Activated CD4-positive, alpha-beta T cell treated with anti-CD3 and anti-CD28 coated beads, Interleukin-2, Interleukin-4, amounts not matched to agents 100 ng/mL and 50 ng/mL, durations not matched to agents 16 hours and 8 hours (primary cell): ENCODE measurements around the gene IQCN.
A peak's percentile ranks its signal among the peaks of the same experiment; 100 is the strongest.

Experiments used
- DNase-seq: peaks from one replicate; pipeline ENCODE4 v3.0.0-alpha.2; 2020; ENCODE audit warnings: low spot score

IQCN gene

GRCh38 chr19:18266771-18267686, 7.2 kb downstream of the IQCN start:
- DNase-seq: no peak

DNA sequence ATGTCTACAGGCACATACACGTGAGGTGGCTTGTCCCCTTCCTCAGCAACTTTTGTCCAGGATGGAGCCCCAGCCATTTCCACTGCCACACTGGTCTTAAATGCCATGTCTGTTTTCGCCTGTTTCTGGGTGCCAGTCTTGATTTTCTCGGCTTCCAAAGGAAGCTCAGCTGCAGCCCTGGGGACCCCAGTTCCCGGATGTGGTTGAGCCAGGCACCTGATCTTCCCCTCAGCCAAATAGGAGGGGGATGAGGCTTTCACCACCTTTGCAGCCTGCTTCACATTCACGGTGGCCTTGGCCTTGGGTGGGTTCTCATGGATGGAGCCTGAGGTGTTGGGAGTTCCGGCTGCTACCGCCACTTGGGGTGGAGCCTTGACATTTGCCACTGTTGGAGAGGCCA, 8.7 kb downstream of the IQCN start:
- DNase-seq: no peak

DNA sequence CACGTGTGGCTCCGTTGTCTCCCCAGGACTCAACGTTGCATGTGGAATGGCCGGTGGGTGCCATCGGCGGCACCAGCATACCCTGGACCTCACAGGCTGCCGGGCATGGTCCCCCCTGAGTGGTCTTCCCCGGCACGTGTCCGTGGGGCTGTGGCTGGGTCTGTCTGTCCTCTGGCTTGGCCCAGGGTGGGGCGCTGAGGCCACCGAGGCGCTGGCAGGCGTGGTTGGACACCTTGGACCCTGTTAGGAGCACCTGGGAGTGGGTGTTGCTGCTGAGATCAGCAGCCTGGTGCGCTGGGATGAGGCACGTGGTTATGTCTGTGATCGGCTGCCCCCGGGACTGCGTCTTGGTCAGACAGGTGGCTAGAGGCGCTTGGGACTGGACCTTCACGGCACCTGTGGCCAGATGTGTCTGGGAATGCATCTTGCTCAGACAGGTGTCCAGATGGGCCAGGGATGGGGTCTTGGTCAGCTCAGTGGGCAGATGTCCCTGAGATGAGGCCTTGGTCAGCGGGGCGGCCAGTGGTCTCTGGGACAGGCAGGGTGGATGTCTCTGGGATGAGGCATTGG, 9.2 kb downstream of the IQCN start:
- no peak for DNase-seq

DNA sequence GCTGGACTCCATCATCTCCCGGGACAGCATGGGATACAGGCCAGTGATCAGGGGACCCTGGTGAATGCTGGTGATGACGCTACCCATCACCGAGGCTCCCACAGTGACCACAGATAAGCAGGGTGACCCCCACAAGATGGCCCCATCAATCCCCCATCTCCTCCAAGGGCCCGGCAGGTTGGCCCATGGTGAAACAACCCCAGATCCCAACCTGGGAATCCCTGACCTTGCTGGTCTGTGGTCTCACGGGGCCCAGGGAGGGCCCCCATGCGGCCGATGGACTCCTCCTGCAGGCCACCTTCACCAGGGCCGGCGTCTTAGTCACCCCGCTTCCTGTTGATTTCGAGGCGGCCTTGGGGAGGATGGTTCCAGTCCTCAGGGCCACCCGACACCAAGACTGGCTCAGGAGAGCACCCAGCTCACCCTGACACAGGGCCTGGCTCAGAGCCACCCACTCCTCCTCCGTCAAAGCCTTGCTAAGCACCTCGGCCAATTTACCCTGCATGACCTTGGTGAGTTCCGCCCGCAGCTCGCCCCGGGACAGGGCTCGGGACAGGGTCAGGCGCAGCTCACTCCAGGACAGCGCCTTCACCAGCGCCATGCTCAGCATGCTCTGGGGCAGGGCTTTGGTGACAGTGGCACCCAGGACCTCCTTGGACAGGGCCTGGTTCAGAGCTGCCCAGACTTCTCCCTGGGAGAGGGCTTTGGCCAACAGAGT, 10.0 kb downstream of the IQCN start:
- DNase-seq: no peak

DNA sequence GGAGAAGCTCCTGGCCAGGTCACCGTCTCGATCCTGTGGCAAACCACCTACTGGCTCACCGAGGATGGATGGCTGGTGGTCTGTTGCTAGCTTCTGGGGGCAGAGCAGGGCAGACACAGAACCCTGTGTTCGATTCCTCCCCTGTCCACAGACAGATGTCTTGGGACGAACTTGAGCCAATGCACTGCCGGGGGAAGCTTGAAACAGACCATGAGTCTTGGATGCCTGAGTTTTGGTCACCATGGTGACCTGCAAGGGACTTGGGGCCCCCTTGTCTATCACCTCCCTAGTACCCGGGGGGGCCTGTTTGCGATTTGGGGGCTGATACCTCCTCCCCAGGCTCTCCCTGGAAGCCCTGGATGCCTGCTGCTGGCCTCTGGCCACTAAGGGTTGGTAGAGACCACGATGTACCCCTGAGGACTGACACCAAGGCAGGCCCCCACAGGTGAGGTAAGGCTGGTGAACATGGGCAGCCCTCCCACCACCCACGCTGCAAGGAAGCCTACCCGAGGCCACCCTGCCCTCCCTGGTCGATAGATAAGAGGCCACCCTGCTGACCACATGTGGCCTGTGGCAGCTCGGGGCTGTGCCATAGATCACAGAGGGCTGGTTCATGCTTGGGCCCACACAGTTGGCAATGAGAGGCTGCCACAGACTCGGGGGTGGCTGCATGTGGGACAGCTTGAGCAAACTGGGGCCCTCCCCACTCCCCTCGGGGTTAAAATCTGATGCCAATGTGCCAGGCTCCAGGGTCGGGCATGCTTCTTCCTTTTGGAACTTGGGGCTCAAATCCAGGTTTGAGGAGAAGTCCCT, 10.7 kb downstream of the IQCN start:
- no peak for DNase-seq

DNA sequence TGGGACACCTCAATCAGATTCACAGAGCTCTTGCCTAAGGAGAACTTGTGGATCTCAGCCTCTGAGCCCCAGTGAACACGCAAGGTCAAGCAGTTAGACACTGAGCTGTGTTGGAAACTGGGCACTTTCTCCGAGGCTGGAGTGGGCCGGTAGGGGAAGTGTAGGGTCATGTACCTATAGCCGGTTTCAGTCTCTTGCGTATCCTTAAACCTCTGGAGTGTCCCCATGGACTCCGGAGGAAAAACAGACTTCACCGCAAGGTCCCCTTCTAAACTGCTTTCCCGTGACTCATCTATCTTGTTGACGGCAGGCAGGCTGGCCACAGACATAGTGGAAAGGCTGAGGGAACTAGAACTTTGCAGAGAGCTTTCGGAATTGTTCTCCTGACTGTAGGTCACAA, 11.3 kb downstream of the IQCN start:
- no peak for DNase-seq

GRCh38 chr19:18262144-18262543, 12.1 kb downstream of the IQCN start:
- DNase-seq: no peak

DNA sequence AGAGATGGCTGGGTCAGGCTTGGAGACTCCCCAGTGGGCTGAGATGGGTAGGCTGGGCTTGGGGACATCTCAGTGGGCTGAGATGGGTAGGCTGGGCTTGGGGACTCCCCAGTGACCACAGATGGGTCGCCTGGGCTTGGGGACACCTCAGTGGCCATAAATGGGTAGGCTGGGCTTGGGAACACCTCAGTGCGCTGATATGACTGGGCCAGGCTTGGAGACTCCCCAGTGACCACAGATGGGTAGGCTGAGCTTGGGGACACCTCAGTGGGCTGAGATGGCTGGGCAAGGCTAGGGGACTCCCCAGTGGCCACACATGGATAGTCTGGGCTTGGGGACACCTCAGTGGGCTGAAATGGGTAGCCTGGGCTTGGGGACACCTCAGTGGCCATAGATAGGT, 12.8 kb downstream of the IQCN start:
- no peak for DNase-seq

GRCh38 chr19:18259893-18260292, 14.4 kb downstream of the IQCN start:
- DNase-seq: no peak

DNA sequence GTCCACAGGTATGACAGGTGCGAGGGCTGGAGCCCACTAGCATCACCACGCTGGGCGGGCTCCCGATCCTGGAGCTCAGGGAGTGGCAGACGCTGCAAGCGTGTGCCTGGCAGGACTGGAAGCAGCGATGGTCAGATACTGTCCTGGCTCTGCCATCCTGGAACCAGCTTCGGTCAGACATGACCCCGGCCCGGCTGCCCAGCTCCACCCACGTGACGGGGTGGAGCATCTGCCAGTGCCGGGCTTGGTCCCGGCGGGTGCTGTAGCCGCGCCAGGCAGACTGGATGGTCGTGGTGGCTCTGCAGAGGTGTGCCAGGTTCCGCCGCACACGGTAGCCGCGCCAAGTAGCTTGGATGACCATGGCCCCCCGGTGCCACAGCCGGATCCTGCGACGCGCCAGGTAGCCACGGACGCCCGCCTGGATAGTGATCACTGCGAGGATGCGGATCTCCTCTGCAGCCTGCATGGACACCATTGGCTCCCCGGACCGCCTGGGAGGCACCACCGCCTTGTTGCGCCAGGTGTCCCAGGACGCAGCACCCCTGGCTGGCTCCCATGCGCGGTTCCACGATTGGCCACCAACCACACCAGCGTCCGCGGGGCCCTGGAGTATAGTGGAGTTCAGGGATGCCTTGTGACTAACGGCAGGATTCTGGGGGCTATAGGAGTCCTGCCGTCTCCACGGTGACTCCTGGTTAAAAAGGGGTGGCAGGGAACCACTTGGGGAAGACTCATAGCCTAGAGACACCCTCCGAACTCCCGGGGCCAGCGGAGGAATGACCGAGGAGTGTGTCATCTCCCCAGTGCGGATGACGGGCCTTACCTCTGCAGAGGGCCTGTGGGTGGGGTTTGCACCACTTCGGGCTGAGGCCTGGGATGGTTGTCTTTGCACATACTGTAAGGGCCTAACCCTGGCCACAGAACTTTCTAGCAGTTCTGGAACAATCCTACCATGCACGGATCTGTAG, 16.5 kb downstream of the IQCN start:
- no peak for DNase-seq

- no peak for DNase-seq
These were observed 19.4 kb downstream of the IQCN start for GRCh38 chr19:18254546-18255503.

DNA sequence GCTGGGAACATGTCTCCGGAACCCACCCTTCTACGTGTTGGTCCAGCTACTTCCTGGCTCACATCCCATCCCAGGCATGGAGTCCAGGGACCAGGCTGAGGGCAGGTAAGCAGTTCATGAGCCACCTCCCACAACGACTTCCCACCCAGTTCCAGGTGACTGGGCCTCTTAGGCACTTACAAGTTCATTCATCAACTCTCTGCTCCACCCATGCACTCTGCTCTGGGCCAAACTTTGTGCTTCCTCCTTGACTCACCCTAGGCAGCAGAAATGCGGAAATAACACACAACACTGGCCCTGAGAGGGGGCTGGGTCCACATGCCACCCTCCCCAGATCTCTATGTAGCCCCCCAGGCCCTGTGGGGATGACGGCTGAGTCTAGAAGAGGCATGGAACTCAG, 20.5 kb downstream of the IQCN start:
- no peak for DNase-seq

DNA sequence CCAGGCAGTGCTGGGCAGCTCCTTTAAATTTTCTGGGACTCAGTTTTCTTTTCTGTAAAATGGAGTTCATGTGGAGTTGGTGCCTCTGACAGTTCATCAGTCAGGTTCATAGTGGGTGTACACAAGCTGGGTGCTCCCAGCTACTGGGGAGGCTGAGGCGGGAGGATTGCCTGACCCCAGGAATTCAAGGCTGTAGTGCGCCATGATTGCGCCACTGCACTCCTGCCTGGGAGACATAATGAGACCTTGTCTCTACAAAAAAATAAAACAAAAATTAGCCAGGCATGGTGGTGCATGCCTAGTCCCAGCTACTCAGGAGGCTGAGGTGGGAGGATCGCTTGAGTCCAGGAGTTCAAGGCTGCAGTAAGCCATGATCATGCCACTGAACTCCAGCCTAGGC, 21.1 kb downstream of the IQCN start:
- no peak for DNase-seq

DNA sequence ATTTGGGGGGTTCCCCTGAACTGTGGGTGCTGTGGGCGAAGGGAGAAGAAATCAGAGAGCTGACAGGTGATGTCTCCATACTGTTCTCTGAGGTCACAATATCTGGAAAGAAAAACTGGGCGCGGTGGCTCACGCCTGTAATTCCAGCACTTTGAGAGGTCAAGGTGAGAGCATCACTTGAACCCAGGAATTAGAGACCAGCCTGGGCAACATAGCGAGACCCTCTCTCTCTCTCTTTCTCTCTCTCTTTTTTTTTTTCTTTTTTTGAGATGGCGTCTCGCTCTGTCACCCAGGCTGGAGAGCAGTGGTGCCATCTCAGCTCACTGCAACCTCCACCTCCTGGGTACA, 21.9 kb downstream of the IQCN start:
- no peak for DNase-seq

DNA sequence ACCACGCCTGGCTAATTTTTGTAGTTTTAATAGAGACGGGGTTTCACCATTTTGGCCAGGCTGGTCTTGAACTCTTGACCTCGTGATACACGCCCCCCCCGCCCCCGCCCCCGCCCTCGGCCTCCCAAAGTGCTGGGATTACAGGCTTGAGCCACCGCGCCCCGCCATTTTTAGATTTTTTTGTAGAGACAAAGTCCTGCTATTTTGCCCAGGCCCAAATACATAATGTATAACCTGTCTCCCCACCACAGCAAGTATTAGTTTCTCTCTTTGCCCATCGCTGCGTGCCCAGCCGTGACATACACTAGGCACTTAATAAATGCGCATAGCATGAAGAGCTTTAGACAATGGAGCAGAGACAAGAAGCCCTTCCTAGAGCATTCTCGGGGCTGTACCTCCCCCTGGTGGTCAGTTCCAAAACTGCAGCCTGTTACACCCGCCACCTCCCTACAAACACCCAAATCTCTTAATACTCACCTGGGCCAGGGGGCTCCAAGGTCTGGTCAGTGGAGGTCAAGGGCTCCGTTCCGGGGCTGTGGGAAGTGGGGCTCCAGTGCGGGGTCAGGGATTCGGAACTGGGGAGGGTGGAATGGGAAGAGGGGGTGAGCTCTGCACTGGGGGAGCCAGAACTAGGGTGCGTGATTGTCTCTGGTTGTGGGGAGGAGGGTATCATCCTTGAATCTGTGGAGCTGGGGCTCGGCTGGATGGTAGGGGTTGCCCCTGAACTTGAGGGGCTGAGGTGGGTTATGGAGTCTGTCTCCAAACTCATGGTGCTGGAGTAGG, 22.5 kb downstream of the IQCN start:
- DNase-seq: peak; percentile 82

GRCh38 chr19:18249834-18250233, 24.4 kb downstream of the IQCN start:
- DNase-seq: no peak

DNA sequence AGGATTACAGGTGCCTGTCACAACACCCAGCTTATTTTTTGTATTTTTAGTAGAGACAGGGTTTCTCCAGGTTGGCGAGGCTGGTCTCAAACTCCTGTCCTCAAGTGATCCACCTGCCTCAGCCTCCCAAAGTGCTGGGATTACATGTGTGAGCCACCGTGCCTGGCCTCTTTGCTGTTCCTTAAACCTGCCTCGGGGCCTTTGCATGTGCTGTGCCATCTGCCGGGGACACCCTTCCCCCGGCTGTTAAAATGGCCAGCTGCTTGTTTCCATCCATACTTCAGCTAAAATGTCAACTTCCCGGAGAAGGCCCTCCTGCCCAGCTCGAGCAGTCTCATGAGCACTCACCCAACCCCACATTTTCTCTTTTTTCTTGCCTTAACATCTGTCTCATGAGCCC, 29.0 kb downstream of the IQCN start:
- DNase-seq: no peak

DNA sequence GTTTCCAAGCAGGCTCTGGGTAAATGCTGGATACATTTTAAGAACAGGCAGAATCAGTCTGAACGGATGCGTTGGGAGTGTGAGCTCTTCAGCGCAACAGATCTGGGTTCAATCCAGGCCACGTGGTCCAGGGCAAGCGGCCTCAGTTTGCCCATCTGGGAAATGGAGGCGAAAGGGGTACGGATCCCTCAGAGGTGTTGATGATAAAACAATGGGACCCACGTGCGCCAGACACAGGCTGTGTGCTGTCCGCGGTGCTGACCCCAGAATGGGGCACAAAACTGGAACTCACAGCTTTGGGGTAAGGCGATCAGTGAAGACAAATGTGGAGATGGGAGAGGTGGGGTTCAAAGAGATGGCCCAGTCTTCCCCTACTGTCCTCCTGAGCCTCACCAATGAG, 34.9 kb downstream of the IQCN start:
- DNase-seq: no peak

DNA sequence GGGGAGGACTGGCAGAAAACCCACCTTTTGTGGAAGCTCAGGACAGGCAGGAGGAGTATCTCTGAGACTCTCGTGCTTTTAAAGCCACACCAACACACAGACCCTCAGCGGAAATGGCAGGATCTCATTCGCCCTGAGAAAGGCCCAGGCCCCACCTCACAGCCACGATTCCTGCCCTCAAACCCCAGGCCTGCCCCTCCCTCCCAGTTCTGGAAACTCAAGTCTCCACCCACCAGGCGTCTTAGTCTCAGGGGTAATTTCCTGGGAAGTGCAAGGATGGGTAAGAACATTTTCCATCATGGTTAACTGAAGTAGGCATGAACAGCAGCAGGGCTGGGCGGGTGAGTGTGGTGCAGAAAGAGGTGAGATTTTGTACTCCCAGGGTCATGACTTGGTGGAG, 40.1 kb downstream of the IQCN start:
- no peak for DNase-seq
